GM19455 (cell line): Measurements from ENCODE around the gene PRPSAP2.
A peak's percentile ranks its signal among the peaks of the same experiment; 100 is the strongest.
"Not testable (repeated sequence)": the region's sequence is repeated elsewhere in the genome, so short reads cannot be mapped to it uniquely, and the experiment has no call there.

ENCODE experiments used
- ATAC-seq: cut with Tn5 transposase; IDR thresholded peaks from one replicate; pipeline ENCODE4 v1.9.1; 2021; ENCODE audit not compliant: unreplicated experiment

PRPSAP2 gene

GRCh38 chr17:18857864-18858566 lies at the start of gene PRPSAP2:
Gene PRPSAP2, plus strand, starts transcription at chr17:18858131. Its CDS starts 7,703 bp downstream, at chr17:18865834.
- ATAC-seq = peak; percentile 56

DNA sequence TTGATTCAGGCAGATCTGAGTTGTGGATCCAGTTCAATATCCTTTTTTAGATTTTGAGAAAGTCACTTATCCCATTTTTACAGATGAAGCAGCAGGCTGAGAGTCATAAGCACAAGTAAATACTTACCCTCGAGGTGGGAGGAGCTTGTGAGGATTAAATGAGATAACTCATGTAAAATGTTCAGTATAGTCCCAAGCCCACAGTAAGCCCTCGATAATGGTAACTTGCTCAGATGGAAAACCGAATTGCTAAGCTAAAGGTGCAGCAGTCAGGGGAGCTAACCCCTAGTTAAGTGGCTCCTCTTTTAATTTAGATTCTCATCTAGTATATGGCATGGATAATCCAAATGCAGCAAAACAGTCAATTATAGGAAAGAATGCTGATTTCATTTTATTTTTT lies 42.0 kb upstream of the PRPSAP2 start:
- ATAC-seq = not testable (repeated sequence)

GRCh38 chr17:18816489-18817371 lies 41.2 kb upstream of the PRPSAP2 start:
- not testable (repeated sequence) for ATAC-seq

DNA sequence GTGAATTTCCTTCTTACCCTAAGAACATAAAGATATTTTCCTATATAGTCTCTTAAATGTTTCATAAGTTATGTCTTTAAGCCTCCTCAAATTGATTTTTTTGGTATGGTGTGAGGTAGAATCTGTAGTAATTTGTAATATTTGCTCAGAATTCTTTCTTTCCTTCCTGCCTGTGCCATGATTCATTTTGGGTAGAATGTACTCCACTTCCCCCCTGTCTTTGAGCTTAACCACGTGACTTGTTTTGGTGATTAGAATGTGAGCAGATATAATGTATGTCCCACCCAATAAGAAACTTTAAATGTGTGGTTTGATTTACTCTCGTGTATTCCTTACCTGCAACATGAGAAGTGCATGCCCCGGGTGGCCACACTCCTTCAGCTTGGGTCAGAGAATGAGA lies 36.5 kb upstream of the PRPSAP2 start:
- ATAC-seq = not testable (repeated sequence)

DNA sequence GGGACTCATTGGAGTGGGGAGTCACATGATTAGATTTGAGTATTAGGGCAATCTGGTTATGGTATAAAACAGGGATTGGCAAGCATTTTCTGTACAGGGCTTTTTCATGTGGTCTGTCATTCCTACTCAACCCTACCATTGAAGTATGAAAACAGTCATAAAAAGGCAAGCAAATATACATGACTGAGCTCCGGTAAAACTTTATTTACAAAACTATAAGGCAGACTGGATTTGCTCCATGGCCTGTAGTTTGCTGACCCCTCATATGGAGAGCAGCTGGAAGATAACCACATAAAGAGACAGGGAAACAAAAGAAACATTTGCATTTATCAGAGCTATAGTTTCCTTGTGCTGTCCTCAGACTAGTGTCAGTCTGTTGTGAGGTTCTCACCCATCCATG lies 30.3 kb upstream of the PRPSAP2 start:
- not testable (repeated sequence) for ATAC-seq

GRCh38 chr17:18848501-18848900 lies 9.4 kb upstream of the PRPSAP2 start:
- no peak for ATAC-seq

DNA sequence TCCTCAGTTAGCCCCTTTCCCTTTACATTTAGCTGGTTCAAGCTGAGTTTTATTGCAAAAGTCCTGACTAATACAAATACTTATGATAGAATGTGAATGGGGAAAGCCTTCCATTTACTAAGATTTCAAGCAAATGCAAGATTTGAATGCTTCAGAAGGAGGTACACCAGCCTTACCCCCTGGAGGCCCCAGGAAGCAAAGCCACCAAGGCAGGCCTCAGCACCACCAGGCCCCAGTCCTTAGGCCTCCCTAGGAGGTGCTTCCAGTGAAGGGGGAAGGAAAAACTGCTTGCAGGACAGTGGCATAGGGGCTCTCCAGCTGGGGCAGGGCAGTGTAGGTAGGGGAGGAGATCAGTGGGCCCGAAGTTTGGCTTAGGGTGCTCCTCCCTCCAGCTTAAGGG lies 7.3 kb upstream of the PRPSAP2 start:
- no peak for ATAC-seq

DNA sequence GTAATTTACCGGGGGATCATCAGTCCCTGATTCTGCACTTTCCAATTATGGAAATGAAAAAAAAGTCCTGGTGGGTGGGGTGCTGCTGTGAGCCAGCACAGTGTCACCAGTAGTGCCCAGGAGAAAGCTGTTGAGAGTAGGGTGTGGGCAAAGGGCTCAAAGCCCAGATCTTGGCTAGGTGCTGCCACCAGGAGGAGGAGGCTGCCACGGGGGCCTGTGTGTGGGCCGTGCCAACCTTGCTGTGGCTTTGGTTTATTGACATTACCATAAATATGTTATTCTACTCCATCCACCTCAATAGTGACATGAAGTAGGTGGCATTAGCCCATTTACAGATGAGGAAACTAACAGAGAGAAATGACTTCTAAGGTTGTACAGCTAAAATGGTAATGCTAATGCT lies 6.7 kb upstream of the PRPSAP2 start:
- ATAC-seq = no peak

GRCh38 chr17:18854956-18855355 lies 3.0 kb upstream of the PRPSAP2 start:
- ATAC-seq = no peak

DNA sequence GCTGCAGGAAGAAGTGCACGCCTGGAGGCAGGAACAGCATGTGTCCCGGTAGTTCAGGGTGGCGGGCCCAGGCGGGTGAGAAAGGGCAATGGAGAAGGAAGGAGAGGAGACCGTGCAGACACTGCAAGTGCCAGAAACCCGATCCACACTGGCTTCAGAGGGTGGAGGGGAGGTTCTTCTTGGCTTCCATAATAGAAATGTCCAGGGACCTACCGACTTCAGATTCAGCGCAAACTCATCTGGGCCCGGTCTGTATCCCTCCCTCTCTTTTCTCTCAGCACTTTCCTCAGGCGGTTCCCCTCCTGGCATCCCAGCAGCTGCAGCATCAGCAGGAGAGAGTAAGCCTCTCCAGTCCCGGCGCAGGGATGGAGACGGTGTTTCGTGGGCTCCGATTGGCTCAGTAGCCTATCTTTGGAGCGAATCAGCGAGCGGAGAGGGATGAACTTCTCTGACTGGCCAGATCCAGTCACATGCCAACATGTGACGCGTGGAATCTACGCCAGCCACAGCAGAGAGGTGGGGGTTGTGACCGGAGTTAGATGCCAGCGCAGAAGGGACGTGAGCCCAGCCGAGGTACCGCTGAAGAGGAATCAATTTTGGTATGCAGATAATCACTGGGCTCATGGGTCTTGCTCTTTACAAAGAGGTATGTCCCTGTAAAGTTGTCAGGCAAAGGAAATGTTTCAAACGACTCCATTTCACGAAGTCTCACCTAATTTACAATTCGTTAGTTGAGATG lies 1.9 kb upstream of the PRPSAP2 start:
- ATAC-seq = peak; percentile 75

DNA sequence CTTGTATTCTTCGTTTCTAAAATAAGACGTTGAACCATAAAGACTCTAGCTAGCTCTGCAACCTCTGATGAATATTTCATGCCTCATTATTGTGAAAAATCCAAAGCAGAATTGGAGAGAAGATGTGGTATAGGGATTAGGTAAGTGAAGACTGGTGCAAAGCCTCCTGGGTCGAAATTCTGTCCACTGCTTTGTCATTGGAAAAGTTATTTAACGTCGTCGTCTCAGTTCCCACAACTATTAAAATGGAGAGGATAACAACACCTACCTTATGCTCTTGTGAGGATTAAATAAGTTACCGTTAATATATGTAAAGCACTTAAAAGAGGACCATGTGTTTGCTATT lies 1.4 kb upstream of the PRPSAP2 start:
- ATAC-seq = no peak

- no peak for ATAC-seq
These were observed 775 bp downstream of the PRPSAP2 start for GRCh38 chr17:18858567-18859245.

GRCh38 chr17:18859256-18859655 lies 1.3 kb downstream of the PRPSAP2 start:
- ATAC-seq = no peak

GRCh38 chr17:18860161-18860972 lies 2.4 kb downstream of the PRPSAP2 start:
- ATAC-seq = no peak

DNA sequence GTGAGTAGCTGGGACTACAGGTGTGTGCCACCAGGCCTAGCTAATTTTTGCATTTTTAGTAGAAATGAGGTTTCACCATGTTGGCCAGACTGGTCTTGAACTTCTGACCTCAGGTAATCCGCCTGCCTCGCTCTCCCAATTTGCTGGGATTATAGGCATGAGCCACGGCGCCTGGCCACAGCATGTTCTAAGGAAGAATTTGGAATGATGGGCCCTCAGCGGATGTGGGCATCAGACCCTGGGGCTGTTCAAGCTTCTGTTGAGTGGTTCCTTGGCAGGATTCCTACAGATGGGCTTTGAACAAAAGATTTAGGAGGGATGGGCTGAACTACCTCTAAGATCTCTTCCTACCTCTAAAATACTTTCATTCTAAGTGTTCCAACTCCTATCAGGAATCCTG lies 4.1 kb downstream of the PRPSAP2 start:
- ATAC-seq = no peak

DNA sequence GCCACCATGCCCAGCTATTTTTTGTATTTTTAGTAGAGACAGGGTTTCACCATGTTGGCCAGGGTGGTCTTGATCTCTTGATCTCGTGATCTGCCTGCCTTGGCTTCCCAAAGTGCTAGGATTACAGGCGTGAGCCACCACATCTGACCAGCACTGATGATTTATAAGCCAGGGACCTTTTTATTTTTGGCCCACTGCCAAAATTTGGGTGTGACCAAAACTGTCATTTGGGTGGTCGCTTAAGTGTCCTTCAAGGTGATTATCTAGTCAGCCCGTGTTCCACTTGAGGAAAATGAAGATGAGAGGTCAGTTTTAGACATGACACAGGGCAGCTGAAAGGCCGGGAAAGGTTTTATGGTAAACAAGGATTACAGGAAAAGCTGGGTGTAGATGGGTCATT lies 7.1 kb downstream of the PRPSAP2 start:
- ATAC-seq = not testable (repeated sequence)

DNA sequence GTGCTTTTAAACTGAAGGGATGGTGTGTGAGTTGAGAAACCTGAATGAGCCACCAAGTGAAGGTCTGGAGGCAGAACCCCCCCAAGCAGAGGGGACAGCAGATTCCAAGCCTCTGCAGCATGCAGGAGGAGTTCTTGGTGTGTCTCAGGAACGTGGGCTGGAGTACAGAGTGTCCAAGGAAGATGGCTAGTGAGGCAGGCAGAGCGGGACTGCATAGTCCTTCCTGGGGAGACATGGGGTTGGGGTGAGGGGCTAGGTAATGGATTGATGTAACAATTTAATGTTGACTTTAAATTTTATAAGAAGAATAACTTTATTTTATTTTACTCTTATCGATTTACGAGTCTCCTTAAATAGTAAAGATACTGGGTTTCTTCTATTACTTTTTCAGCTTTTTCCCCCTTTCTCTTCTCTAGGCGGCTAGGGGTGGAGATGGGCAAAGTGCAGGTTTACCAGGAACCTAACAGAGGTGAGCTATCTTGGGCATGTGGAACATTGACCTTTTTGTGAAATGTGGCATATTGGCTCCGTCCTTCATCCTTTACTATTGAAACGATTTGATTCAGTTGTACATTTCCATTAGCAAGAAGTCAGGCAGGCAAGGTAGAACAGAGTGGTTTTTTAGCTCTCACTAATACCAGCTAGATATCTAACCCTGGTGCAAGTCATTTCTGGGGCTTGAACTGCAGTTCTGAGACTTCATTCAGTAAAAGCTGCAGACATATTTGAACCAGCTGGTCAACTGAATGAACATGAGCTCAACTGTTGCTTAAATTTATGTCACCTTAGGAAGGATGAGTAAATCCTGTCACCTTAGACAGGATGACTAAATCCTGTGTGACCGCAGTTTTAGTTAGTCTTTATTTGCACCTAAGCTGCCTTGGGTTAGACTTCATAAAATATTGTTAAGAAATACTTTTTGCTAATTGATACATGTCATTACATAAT lies 9.2 kb downstream of the PRPSAP2 start:
- no peak for ATAC-seq

DNA sequence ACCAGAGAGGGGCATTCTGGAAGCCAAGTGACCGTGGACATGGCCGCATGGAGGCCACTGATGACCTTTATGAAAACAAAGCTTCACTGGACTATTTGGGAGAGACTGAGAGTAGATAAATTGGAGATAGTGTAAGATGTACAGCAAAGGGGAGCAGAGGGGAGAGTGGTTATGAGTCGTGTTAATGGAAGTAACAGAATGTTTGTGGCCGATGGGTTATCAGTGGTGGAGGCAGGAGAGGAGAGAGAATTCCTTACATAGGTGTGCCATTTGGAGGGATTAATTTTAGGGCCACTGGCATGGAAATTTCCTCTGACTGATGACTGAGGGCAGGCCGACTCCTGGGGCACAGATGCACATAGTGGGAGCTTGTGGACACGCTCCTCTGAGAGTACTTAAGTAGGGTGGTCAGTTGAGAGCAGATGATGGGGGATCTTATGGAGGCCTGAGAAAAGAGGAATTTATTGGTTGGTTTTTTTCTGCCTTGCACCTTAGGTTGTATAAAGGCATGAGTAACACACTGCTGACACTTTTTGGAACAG lies 19.2 kb downstream of the PRPSAP2 start:
- ATAC-seq = no peak

DNA sequence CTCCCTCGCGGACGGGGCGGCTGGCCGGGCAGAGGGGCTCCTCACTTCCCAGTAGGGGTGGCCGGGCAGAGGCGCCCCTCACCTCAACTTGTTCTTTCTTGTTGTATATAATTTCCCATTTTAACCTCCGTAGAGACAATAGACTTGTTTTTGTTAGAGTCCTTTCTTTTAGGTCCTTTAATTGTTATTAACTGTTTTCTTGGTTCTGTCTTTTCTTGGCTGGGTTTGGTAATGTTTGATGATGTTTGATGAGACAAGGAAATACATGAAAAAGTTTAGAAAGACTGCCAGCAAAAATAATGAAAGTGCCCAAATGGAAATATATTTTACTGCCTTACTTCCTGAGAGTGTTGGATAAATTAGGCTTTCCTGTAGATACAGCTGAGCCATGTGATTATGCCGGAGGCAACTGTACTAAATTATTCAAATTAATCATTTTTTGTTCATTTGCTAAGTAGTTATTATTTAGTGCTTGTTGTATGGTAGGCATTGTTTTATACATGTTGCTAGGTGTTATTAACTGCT lies 30.9 kb downstream of the PRPSAP2 start:
- ATAC-seq = no peak
